HL-60 (cell line): ENCODE data around the gene KBTBD12.

Experiments
- POLR2AphosphoS5 ChIP-seq: IDR thresholded peaks from 2 replicates; pipeline ENCODE4 v1.6.1; 2012; ENCODE audit warnings: low read depth
- TF ChIP-seq, protein P1 (sequence below): IDR thresholded peaks from one replicate; pipeline ENCODE4 v1.5.1; 2011; ENCODE audit warnings: low read length, control low read depth, inconsistent platforms; ENCODE audit not compliant: insufficient read depth

DNA sequence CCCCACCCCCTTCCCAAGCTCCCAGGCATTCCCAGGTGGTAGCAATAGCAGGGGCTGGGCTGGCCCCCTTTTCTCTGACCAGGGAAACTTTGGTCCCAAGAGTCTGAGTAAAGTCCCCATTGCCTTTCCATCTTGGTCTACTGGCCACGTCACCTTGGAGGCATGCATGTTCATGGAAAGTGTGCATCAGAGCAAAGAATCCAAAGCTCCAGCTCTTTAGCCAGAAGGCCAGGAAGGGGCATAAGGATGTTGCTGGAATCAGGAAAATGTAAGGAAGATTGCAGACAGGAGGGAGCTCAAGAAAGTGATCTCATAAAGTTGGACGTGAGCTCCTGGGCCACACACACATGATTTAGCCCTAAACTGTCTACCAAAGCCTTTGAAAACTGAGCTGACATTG lies 63.6 kb downstream of the KBTBD12 start:
- TF ChIP-seq, protein P1, sequence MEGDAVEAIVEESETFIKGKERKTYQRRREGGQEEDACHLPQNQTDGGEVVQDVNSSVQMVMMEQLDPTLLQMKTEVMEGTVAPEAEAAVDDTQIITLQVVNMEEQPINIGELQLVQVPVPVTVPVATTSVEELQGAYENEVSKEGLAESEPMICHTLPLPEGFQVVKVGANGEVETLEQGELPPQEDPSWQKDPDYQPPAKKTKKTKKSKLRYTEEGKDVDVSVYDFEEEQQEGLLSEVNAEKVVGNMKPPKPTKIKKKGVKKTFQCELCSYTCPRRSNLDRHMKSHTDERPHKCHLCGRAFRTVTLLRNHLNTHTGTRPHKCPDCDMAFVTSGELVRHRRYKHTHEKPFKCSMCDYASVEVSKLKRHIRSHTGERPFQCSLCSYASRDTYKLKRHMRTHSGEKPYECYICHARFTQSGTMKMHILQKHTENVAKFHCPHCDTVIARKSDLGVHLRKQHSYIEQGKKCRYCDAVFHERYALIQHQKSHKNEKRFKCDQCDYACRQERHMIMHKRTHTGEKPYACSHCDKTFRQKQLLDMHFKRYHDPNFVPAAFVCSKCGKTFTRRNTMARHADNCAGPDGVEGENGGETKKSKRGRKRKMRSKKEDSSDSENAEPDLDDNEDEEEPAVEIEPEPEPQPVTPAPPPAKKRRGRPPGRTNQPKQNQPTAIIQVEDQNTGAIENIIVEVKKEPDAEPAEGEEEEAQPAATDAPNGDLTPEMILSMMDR = no peak
- no peak for TF ChIP-seq POLR2AphosphoS5
